DOHH2 (cell line): Measurements from ENCODE around the gene ESYT2.

Experiments
- H3F3A ChIP-seq: fragments of 200-600 bp; sonication (generic), shearing (Covaris generic); 2 replicates; pipeline ENCODE4 v1.6.0; 2016; ENCODE audit warnings: antibody characterized with exemption, mild to moderate bottlenecking; ENCODE audit not compliant: control insufficient read depth, insufficient read depth
- H3K27ac ChIP-seq: fragments of 200-600 bp; sonication (generic); 2 replicates; pipeline ENCODE4 v1.5.1; 2014; ENCODE audit warnings: low read depth, mild to moderate bottlenecking, low read length, moderate library complexity
- H3K27me3 ChIP-seq: fragments of 200-600 bp; sonication (generic); 2 replicates; pipeline ENCODE4 v1.6.1; 2014; ENCODE audit warnings: mild to moderate bottlenecking, low read length, mixed read lengths; ENCODE audit not compliant: control insufficient read depth
- H3K36me3 ChIP-seq: fragments of 200-600 bp; sonication (generic); 2 replicates; pipeline ENCODE4 v1.6.1; 2014; ENCODE audit warnings: mild to moderate bottlenecking, low read length, moderate library complexity, mixed read lengths; ENCODE audit not compliant: control insufficient read depth
- H3K4me1 ChIP-seq: fragments of 200-600 bp; sonication (generic); 2 replicates; pipeline ENCODE4 v1.6.1; 2014; ENCODE audit warnings: mild to moderate bottlenecking, low read length, mixed read lengths; ENCODE audit not compliant: control insufficient read depth
- H3K4me2 ChIP-seq: fragments of 200-600 bp; sonication (generic); 2 replicates; pipeline ENCODE4 v1.6.0; 2014; ENCODE audit warnings: mild to moderate bottlenecking, low read length, moderate library complexity
- H3K4me3 ChIP-seq: fragments of 200-600 bp; sonication (generic); 2 replicates; pipeline ENCODE4 v1.5.1; 2014; ENCODE audit warnings: mild to moderate bottlenecking, low read length, mixed read lengths
- H3K79me2 ChIP-seq: fragments of 200-600 bp; sonication (generic); 2 replicates; pipeline ENCODE4 v1.6.1; 2014; ENCODE audit warnings: mild to moderate bottlenecking, low read length, mixed read lengths; ENCODE audit not compliant: control insufficient read depth
- H3K9me2 ChIP-seq: fragments of 200-600 bp; sonication (generic); replicated peaks from 2 replicates; pipeline ENCODE4 v1.6.1; 2014; ENCODE audit warnings: mild to moderate bottlenecking, low read length, mixed read lengths; ENCODE audit not compliant: control insufficient read depth
- H3K9me3 ChIP-seq: fragments of 200-600 bp; sonication (generic); 2 replicates; pipeline ENCODE4 v1.6.1; 2014; ENCODE audit warnings: antibody characterized with exemption, low read length, mixed read lengths; ENCODE audit not compliant: control insufficient read depth, insufficient read depth
- H4K20me1 ChIP-seq: fragments of 200-600 bp; sonication (generic); 2 replicates; pipeline ENCODE4 v1.6.0; 2014; ENCODE audit warnings: low read depth, mild to moderate bottlenecking, antibody characterized with exemption, low read length, moderate library complexity; ENCODE audit not compliant: control insufficient read depth, insufficient read depth
- EZH2phosphoT487 ChIP-seq: fragments of 200-600 bp; sonication (generic); IDR thresholded peaks from 2 replicates; pipeline ENCODE4 v1.6.1; 2017; ENCODE audit warnings: borderline replicate concordance, mild to moderate bottlenecking, antibody characterized with exemption, low read length, moderate library complexity, mixed read lengths
- TF ChIP-seq, protein P1 (sequence below): fragments of 200-600 bp; sonication (generic); IDR thresholded peaks from one replicate; pipeline ENCODE4 v1.5.1; 2014; ENCODE audit warnings: antibody characterized with exemption, mild to moderate bottlenecking, low read depth, low read length; ENCODE audit not compliant: poor library complexity, severe bottlenecking

The ESYT2 gene

DNA sequence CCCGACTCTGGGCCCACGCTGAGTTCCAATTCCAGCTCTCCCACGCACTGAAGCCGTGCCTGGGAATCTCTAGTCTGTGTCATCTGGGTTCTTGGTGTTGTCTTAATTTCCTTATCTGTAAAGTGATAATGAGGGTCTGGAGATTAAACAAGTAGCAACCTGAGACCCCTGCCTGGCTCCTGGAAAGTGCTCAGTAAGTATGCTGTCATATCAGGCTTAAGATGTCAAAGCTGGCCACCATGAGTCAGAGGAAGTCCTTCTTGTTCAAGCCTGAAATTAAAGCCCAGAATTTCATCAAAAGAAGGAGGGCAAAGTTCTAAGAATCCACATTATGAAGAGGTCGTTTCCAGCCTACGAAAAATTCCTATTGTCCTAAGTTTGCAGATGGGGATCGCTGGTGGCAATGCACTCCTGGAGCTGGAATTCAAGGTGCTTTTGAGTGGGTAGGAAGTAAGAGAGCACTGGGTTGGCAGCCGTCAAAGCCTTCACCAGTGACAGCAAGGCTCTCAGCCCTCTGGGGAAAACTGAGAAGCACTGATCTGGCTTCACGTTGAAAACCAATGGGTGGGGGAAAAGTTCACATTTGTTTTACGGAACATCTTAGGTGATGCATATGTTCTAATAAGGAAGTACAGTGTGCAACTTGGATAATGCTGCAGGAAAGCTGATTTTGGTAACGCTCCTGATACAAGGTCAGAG, 74.4 kb downstream of the ESYT2 start:
- H3K36me3 ChIP-seq: peaks cover 28% of the 10 kb centered on the region
- H3K4me1 ChIP-seq: no peaks in the 10 kb centered on the region
- H3K27ac ChIP-seq: no peak overlapping the region
- no peak overlapping the region for H3K4me2 ChIP-seq
- no peaks in the 10 kb centered on the region for H3K9me2 ChIP-seq
- TF ChIP-seq, protein P1, sequence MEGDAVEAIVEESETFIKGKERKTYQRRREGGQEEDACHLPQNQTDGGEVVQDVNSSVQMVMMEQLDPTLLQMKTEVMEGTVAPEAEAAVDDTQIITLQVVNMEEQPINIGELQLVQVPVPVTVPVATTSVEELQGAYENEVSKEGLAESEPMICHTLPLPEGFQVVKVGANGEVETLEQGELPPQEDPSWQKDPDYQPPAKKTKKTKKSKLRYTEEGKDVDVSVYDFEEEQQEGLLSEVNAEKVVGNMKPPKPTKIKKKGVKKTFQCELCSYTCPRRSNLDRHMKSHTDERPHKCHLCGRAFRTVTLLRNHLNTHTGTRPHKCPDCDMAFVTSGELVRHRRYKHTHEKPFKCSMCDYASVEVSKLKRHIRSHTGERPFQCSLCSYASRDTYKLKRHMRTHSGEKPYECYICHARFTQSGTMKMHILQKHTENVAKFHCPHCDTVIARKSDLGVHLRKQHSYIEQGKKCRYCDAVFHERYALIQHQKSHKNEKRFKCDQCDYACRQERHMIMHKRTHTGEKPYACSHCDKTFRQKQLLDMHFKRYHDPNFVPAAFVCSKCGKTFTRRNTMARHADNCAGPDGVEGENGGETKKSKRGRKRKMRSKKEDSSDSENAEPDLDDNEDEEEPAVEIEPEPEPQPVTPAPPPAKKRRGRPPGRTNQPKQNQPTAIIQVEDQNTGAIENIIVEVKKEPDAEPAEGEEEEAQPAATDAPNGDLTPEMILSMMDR: no peak
- TF ChIP-seq EZH2phosphoT487: no peak
- no peaks in the 10 kb centered on the region for H4K20me1 ChIP-seq
- no peaks in the 10 kb centered on the region for H3K79me2 ChIP-seq
- H3K27me3 ChIP-seq: no peaks in the 10 kb centered on the region
- no peaks in the 10 kb centered on the region for H3K9me3 ChIP-seq
- H3F3A ChIP-seq: no peaks in the 10 kb centered on the region
- H3K4me3 ChIP-seq: no peak overlapping the region

DNA sequence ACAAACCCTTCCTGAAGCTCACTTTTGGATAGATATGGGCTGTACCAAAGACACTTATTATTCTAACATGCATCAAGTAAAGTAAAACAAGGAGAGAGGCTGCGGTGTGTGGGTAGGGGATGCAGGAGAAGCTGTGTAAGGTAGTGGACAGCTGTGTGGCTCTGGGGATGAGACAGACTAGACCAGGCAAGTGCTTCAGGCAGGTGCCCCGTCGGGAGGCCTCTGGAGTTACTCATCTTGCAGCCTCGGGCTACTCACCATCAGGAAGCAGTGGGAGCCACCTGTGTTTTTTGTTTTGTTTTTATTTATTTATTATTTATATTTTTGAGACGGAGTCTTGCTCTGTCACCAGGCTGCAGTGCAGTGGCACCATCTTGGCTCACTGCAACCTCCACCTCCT, 75.4 kb downstream of the ESYT2 start:
- no peak overlapping the region for H3K27ac ChIP-seq
- TF ChIP-seq, protein P1: no peak
- TF ChIP-seq EZH2phosphoT487: no peak
- no peaks in the 10 kb centered on the region for H4K20me1 ChIP-seq
- H3K4me3 ChIP-seq: no peak overlapping the region
- H3K9me3 ChIP-seq: no peaks in the 10 kb centered on the region
- no peaks in the 10 kb centered on the region for H3F3A ChIP-seq
- no peaks in the 10 kb centered on the region for H3K79me2 ChIP-seq
- H3K9me2 ChIP-seq: no peaks in the 10 kb centered on the region
- H3K27me3 ChIP-seq: no peaks in the 10 kb centered on the region
- peaks cover 19% of the 10 kb centered on the region for H3K36me3 ChIP-seq
- no peaks in the 10 kb centered on the region for H3K4me1 ChIP-seq
- no peak overlapping the region for H3K4me2 ChIP-seq

DNA sequence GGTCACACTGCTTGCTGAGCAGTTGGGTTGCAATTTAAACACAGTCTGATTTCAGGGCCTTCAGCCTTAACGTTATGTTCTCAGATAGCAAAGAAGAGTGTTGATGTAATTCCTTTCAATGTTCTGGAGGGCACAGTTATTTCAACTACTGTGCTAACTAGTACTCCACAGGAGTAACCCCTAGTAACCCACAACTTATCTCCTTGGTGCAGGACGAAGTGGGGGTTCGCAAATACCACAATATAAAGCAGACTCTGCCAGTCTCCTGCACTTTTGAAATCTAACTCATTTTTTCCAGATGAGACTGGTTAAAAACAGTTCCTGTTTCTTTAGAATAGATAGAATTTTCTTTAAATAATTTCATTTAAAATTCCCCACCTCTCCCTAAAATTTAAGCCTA, 77.6 kb downstream of the ESYT2 start:
- Histone ChIP-seq H3K36me3 (peaks cover 12% of the 10 kb centered on the region; the same call in 1 of the 2 replicates), H3K4me1 (no peaks in the 10 kb centered on the region), H3F3A (no peaks in the 10 kb centered on the region), H3K9me2 (no peaks in the 10 kb centered on the region), H4K20me1 (no peaks in the 10 kb centered on the region), H3K79me2 (no peaks in the 10 kb centered on the region), H3K27ac (no peak overlapping the region), H3K27me3 (no peaks in the 10 kb centered on the region), H3K4me2 (no peak overlapping the region), H3K9me3 (no peaks in the 10 kb centered on the region), H3K4me3 (no peak overlapping the region)
- TF ChIP-seq, protein P1: no peak
- no peak for TF ChIP-seq EZH2phosphoT487
